K562 (cell line): ENCODE data around the gene GAS2L1. TPM values are rescaled to one million over a fixed set of nuclear protein-coding genes. Genes with fewer than 3 reads are reported as not detected.

Experiments used
- ARID1B ChIP-seq: fragments of 450-650 bp; IDR thresholded peaks from 2 replicates; pipeline ENCODE4 v1.6.1; 2016; ENCODE audit warnings: antibody characterized with exemption, mild to moderate bottlenecking, inconsistent platforms
- EP400 ChIP-seq: fragments of 450-650 bp; IDR thresholded peaks from 2 replicates; pipeline ENCODE4 v1.6.1; 2017; ENCODE audit warnings: antibody characterized with exemption, mild to moderate bottlenecking, moderate library complexity
- ETV1 ChIP-seq: fragments of 450-650 bp; conservative IDR thresholded peaks from 2 replicates; pipeline ENCODE4 v1.6.1; 2016; ENCODE audit warnings: missing genetic modification characterization, control low read depth, low read depth, missing compliant biosample characterization
- ETV6 ChIP-seq, 3 experiments: fragments of 150-350 bp in 1 of 3; sonication (generic) in 1 of 3; formaldehyde crosslinking in 1 of 3; IDR thresholded peaks; 2 replicates each; pipeline versions ENCODE4 v1.6.1 to v1.8.0; 2014 to 2022; ENCODE audit warnings: borderline replicate concordance in 2 of 3, low read depth in 2 of 3, antibody characterized with exemption in 1 of 3, low read length in 1 of 3, mild to moderate bottlenecking in 1 of 3, missing genetic modification reagents in 1 of 3
- HSF4 ChIP-seq: fragments of 250-450 bp; sonication (Bioruptor Pico); IDR thresholded peaks from 2 replicates; pipeline ENCODE4 v2.1.2; 2022; ENCODE audit warnings: mild to moderate bottlenecking, moderate library complexity, borderline replicate concordance
- MTA1 ChIP-seq: fragments of 450-650 bp; IDR thresholded peaks from 2 replicates; pipeline ENCODE4 v1.6.1; 2017; ENCODE audit warnings: borderline replicate concordance
- NBN ChIP-seq: fragments of 450-650 bp; IDR thresholded peaks from 2 replicates; pipeline ENCODE4 v1.6.1; 2016; ENCODE audit warnings: low read depth, mild to moderate bottlenecking
- RBFOX2 ChIP-seq: fragments of 200-400 bp; formaldehyde crosslinking; IDR thresholded peaks from 2 replicates; pipeline ENCODE4 v1.6.1; 2017; ENCODE audit warnings: low read depth, mild to moderate bottlenecking, low read length, moderate library complexity
- RUNX1 ChIP-seq: sonication (generic); IDR thresholded peaks from 2 replicates; pipeline ENCODE4 v1.6.1; 2016; ENCODE audit warnings: antibody characterized with exemption, low read depth
- SMARCE1 ChIP-seq: fragments of 450-650 bp; IDR thresholded peaks from 2 replicates; pipeline ENCODE4 v1.7.1; 2016; ENCODE audit warnings: mild to moderate bottlenecking
- SPI1 ChIP-seq: IDR thresholded peaks from 2 replicates; pipeline ENCODE4 v1.6.1; 2011; ENCODE audit warnings: low read depth, low read length, control low read depth, borderline replicate concordance
- STAG1 ChIP-seq: sonication (generic); formaldehyde crosslinking; IDR thresholded peaks from 2 replicates; pipeline ENCODE4 v1.5.0; 2020; ENCODE audit warnings: missing genetic modification reagents, borderline replicate concordance
- YY1 ChIP-seq, 3 experiments: IDR thresholded peaks; 2 replicates each; pipeline ENCODE4 v1.6.1; 2011; ENCODE audit warnings: low read length in 2 of 3, mild to moderate bottlenecking in 2 of 3, moderate library complexity in 2 of 3, borderline replicate concordance in 1 of 3, control low read depth in 1 of 3, low read depth in 1 of 3; ENCODE audit not compliant: insufficient read depth in 3 of 3, insufficient replicate concordance in 2 of 3, control insufficient read depth in 1 of 3, insufficient read length in 1 of 3; ENCODE audit errors: extremely low read depth in 1 of 3
- ZKSCAN1 ChIP-seq: fragments of 150-350 bp; IDR thresholded peaks from 2 replicates; pipeline ENCODE4 v1.6.1; 2016; ENCODE audit warnings: low read depth, low read length
- ZNF146 ChIP-seq: IDR thresholded peaks from one replicate; pipeline ENCODE4 v1.6.1; 2018; ENCODE audit warnings: missing compliant biosample characterization; ENCODE audit not compliant: unreplicated experiment
- ZNF224 ChIP-seq: sonication (generic); formaldehyde crosslinking; IDR thresholded peaks from 2 replicates; pipeline ENCODE4 v1.8.0; 2022; ENCODE audit warnings: mild to moderate bottlenecking, missing genetic modification reagents
- polyA plus RNA-seq, 8 experiments: library from polyadenylated mRNA; depleted of rRNA in 4 of 8; stranded (reverse) in 5 of 8; unstranded in 3 of 8; fragments of >200 nt; fragmentation: Nextera tagmentation in 2 of 8; fragmentation: Illumina TruSeq in 1 of 8; extraction: Ambion mirVana in 2 of 8; extraction: Trizol in 1 of 8; gene quantifications; 2 replicates each; pipeline versions ENCODE4 v1.2.1 to v1.2.3, GENCODE V29; 2011 to 2014; ENCODE audit warnings: inconsistent platforms in 1 of 8, missing spikeins in 1 of 8
- total RNA-seq, 7 experiments: library from RNA; depleted of rRNA in 6 of 7; stranded (reverse); fragments of >200 nt in 6 of 7; fragmentation: Illumina TruSeq in 2 of 7; extraction: Trizol in 2 of 7; gene quantifications; 2 replicates each; pipeline versions ENCODE4 v1.2.1 to v1.2.3, GENCODE V29; 2011 to 2021; ENCODE audit warnings: low replicate concordance in 1 of 7
- TF ChIP-seq, protein P1 (sequence below): sonication (generic); formaldehyde crosslinking; IDR thresholded peaks from 2 replicates; pipeline ENCODE4 v1.8.1; 2023; ENCODE audit warnings: mild to moderate bottlenecking, missing genetic modification reagents
- TF ChIP-seq, protein P2 (sequence below): sonication (generic); formaldehyde crosslinking; IDR thresholded peaks from 2 replicates; pipeline ENCODE4 v1.8.0; 2022; ENCODE audit warnings: missing genetic modification reagents, mild to moderate bottlenecking, moderate library complexity, borderline replicate concordance
- TF ChIP-seq, protein P3 (sequence below): sonication (generic); formaldehyde crosslinking; IDR thresholded peaks from 2 replicates; pipeline ENCODE4 v1.9.0; 2022; ENCODE audit warnings: mild to moderate bottlenecking, missing genetic modification reagents
- TF ChIP-seq, protein P4 (sequence below), 2 experiments: fragments of 450-650 bp in 1 of 2; IDR thresholded peaks; 2 replicates each; pipeline ENCODE4 v1.6.1; 2011 to 2017; ENCODE audit warnings: low read depth in 2 of 2, antibody characterized with exemption in 1 of 2, borderline replicate concordance in 1 of 2, low read length in 1 of 2, mild to moderate bottlenecking in 1 of 2, mixed read lengths in 1 of 2; ENCODE audit not compliant: control insufficient read depth in 1 of 2

The GAS2L1 gene
- total and polyA plus RNA-seq, 9 of the 15 experiments (the other 6 are each of a cell fraction or from before 2014, with no cell fraction given), result 0.56 to 19.7 (median 3.2) TPM

DNA sequence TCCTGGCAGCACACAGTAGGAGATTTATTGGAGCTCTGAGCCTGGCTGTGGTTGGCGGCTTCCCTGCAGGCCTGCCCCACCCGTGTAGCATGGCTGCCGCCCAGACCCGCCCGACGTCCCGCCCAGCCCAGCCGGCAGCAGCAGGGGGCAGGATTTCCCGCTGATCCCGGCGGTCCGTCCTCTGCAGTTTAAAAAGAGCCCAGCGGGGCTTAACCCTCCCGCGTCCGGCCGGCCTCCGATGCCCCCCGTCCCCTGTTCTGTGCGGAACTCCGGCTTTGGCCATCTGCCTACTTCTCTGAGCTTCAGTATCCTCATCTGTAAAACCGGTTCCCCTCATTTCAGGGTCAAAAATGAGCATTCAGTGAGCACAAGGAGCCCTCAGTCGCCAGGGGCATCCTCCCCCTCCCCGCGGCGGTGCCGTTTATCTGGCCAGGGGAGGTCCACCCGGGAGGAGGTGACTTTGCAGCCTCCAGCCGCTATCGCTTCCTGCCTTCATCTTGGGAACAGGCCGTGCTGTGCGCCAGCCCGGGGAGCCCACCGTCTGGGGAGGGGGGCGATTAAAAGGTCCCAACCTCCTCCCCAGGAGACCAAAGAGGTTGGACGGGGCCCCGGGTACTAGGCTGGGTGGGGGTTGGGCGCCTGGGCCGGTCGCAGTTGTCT, at the start of gene GAS2L1 (continued):
- TF ChIP-seq ETV6 (IDR thresholded peaks at IDR 0.05; ENCODE audit: borderline replicate concordance in 1 of 2, low read depth in 2 of 2, low read length in 1 of 2), result no peak
- TF ChIP-seq ETV6 (CRISPR knock-in tag; IDR thresholded peaks at IDR 0.05; ENCODE audit: borderline replicate concordance), result no peak
- TF ChIP-seq, protein P1, sequence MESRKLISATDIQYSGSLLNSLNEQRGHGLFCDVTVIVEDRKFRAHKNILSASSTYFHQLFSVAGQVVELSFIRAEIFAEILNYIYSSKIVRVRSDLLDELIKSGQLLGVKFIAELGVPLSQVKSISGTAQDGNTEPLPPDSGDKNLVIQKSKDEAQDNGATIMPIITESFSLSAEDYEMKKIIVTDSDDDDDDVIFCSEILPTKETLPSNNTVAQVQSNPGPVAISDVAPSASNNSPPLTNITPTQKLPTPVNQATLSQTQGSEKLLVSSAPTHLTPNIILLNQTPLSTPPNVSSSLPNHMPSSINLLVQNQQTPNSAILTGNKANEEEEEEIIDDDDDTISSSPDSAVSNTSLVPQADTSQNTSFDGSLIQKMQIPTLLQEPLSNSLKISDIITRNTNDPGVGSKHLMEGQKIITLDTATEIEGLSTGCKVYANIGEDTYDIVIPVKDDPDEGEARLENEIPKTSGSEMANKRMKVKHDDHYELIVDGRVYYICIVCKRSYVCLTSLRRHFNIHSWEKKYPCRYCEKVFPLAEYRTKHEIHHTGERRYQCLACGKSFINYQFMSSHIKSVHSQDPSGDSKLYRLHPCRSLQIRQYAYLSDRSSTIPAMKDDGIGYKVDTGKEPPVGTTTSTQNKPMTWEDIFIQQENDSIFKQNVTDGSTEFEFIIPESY (CRISPR knock-in tag), result no peak; the same call in 1 of the 2 replicates
- TF ChIP-seq, protein P2, sequence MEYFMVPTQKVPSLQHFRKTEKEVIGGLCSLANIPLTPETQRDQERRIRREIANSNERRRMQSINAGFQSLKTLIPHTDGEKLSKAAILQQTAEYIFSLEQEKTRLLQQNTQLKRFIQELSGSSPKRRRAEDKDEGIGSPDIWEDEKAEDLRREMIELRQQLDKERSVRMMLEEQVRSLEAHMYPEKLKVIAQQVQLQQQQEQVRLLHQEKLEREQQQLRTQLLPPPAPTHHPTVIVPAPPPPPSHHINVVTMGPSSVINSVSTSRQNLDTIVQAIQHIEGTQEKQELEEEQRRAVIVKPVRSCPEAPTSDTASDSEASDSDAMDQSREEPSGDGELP, result peak; percentile 87
- TF ChIP-seq HSF4, result no peak
- TF ChIP-seq STAG1 (CRISPR knock-in tag), result no peak
- TF ChIP-seq, protein P3, sequence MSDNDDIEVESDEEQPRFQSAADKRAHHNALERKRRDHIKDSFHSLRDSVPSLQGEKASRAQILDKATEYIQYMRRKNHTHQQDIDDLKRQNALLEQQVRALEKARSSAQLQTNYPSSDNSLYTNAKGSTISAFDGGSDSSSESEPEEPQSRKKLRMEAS (CRISPR knock-in tag), result no peak; the same call in 1 of the 2 replicates
- TF ChIP-seq SMARCE1, result peak; percentile 66
- peak; percentile 89 for TF ChIP-seq RBFOX2
- TF ChIP-seq YY1 (IDR thresholded peaks at IDR 0.05; ENCODE audit: borderline replicate concordance in 1 of 3, control insufficient read depth in 1 of 3, extremely low read depth in 1 of 3, insufficient read depth in 3 of 3, insufficient read length in 1 of 3, insufficient replicate concordance in 2 of 3, low read depth in 1 of 3, low read length in 2 of 3), result peak in 2 of 3 experiments; percentile 70 to 88
- no peak for TF ChIP-seq RUNX1
- no peak for TF ChIP-seq ZNF224 (CRISPR knock-in tag)
- TF ChIP-seq ETV1 (tag), result peak; percentile 53; the same call in 1 of the 2 replicates
- TF ChIP-seq NBN, result peak; percentile 42; the same call in 1 of the 2 replicates
- no peak for TF ChIP-seq SPI1
- TF ChIP-seq ZNF146, result no peak
- TF ChIP-seq, protein P4, sequence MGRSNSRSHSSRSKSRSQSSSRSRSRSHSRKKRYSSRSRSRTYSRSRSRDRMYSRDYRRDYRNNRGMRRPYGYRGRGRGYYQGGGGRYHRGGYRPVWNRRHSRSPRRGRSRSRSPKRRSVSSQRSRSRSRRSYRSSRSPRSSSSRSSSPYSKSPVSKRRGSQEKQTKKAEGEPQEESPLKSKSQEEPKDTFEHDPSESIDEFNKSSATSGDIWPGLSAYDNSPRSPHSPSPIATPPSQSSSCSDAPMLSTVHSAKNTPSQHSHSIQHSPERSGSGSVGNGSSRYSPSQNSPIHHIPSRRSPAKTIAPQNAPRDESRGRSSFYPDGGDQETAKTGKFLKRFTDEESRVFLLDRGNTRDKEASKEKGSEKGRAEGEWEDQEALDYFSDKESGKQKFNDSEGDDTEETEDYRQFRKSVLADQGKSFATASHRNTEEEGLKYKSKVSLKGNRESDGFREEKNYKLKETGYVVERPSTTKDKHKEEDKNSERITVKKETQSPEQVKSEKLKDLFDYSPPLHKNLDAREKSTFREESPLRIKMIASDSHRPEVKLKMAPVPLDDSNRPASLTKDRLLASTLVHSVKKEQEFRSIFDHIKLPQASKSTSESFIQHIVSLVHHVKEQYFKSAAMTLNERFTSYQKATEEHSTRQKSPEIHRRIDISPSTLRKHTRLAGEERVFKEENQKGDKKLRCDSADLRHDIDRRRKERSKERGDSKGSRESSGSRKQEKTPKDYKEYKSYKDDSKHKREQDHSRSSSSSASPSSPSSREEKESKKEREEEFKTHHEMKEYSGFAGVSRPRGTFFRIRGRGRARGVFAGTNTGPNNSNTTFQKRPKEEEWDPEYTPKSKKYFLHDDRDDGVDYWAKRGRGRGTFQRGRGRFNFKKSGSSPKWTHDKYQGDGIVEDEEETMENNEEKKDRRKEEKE (IDR thresholded peaks at IDR 0.05; ENCODE audit: borderline replicate concordance in 1 of 2, control insufficient read depth in 1 of 2, low read depth in 2 of 2, low read length in 1 of 2), result no peak
- peak; percentile 61 for TF ChIP-seq ARID1B
- 0 out of 2 replicates have a peak, but pooled peaks have one; percentile 58 for TF ChIP-seq MTA1
- TF ChIP-seq ZKSCAN1, result peak; percentile 100
- peak; percentile 68 for TF ChIP-seq EP400
